DND-41 (cell line): ENCODE results near the gene STRN4.
A peak's percentile ranks its signal among the peaks of the same experiment; 100 is the strongest.

Experiments
- ATAC-seq: fragments of 200-7000 bp; cut with Tn5 transposase; 3 replicates; pipeline ENCODE4 v1.9.1; 2021; ENCODE audit warnings: low read depth; ENCODE audit not compliant: insufficient read depth
- DNase-seq: peaks from one replicate; pipeline ENCODE4 v3.0.0-alpha.2; 2020
- H2AFZ ChIP-seq: 2 replicates; pipeline ENCODE4 v1.6.0; 2012; ENCODE audit warnings: low read depth, low read length
- H3K27ac ChIP-seq: 2 replicates; pipeline ENCODE4 v1.5.1; 2012; ENCODE audit warnings: low read length, inconsistent platforms
- H3K27me3 ChIP-seq: fragments of 200-600 bp; sonication (generic); 2 replicates; pipeline ENCODE4 v1.6.0; 2012; ENCODE audit warnings: low read length, mild to moderate bottlenecking, inconsistent platforms; ENCODE audit not compliant: insufficient read depth, poor library complexity
- H3K36me3 ChIP-seq: 2 replicates; pipeline ENCODE4 v1.5.1; 2012; ENCODE audit warnings: low read length, inconsistent platforms; ENCODE audit not compliant: insufficient read depth
- H3K4me1 ChIP-seq: 2 replicates; pipeline ENCODE4 v1.5.1; 2012; ENCODE audit warnings: mild to moderate bottlenecking, low read length; ENCODE audit not compliant: insufficient read depth
- H3K4me2 ChIP-seq: 2 replicates; pipeline ENCODE4 v1.6.0; 2012; ENCODE audit warnings: mild to moderate bottlenecking, moderate library complexity, low read length, inconsistent platforms; ENCODE audit not compliant: insufficient read depth
- H3K4me3 ChIP-seq, 2 experiments: fragments of 200-600 bp in 1 of 2; shearing (Covaris generic) in 1 of 2; 2 replicates each; pipeline ENCODE4 v1.5.1; 2012 to 2016; ENCODE audit warnings: inconsistent platforms in 2 of 2, low read length in 2 of 2, mild to moderate bottlenecking in 2 of 2, low read depth in 1 of 2, moderate library complexity in 1 of 2
- H3K79me2 ChIP-seq: 2 replicates; pipeline ENCODE4 v1.6.0; 2012; ENCODE audit warnings: low read length, inconsistent platforms; ENCODE audit not compliant: insufficient read depth
- H3K9ac ChIP-seq: 2 replicates; pipeline ENCODE4 v1.6.0; 2012; ENCODE audit warnings: low read depth, mild to moderate bottlenecking, inconsistent platforms, low read length, moderate library complexity
- H3K9me3 ChIP-seq: 2 replicates; pipeline ENCODE4 v1.5.1; 2012; ENCODE audit warnings: low read length, moderate library complexity, mild to moderate bottlenecking, inconsistent platforms; ENCODE audit not compliant: insufficient read depth, severe bottlenecking
- H4K20me1 ChIP-seq: 2 replicates; pipeline ENCODE4 v1.6.0; 2012; ENCODE audit warnings: low read length; ENCODE audit not compliant: insufficient read depth
- CTCF ChIP-seq: IDR thresholded peaks from 2 replicates; pipeline ENCODE4 v1.5.1; 2012; ENCODE audit warnings: borderline replicate concordance, low read length, moderate library complexity, mild to moderate bottlenecking; ENCODE audit not compliant: poor library complexity, severe bottlenecking; ENCODE audit errors: extremely low read depth
- EZH2 ChIP-seq: IDR thresholded peaks from 3 replicates; pipeline ENCODE4 v1.6.1; 2012; ENCODE audit warnings: borderline replicate concordance, low read depth, mild to moderate bottlenecking, moderate library complexity, low read length, inconsistent platforms; ENCODE audit not compliant: severe bottlenecking

STRN4 gene

DNA sequence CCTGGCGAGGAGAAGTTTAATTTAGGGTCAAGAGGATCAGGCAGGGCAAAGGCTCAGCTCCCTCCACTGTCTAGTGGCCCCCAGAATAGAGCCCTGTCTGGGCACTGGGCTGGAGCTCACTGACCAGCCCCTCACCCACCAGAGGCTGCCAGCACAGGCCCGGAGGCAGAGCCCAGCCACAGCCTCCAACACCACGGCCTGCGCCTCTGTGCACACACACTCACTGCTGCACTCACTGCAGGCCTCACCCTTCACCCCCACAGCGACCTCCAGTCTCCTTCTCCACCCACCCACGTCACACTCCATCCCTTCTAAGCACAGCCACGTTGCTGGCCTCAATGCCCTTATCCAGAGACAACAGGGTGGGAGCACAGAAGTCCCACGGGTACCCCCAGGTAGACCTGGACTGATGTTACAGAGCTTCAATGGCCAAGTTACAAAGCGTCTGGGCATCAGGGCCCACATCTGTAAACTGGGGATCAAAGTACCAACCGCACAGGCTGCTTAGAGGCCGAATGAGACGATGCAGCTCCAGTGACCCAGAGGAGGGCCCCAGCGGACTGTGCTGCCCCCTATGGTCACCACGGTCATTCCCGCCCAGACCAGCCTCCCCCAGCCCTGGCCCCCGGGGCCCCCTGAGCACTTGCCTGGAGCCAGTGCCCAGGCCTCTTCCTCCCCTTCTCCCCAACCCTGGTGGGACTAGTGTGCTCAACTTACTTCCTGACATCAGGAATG lies 24.8 kb downstream of the STRN4 start:
- H2AFZ ChIP-seq = no peak overlapping the region
- H3K27ac ChIP-seq = peak overlapping the region; percentile 53; the same call in 1 of the 2 replicates
- no peak for DNase-seq
- ATAC-seq = no peak
- no peak overlapping the region for H3K9ac ChIP-seq
- H3K36me3 ChIP-seq = peaks cover 75% of the 10 kb centered on the region
- no peak for TF ChIP-seq CTCF
- TF ChIP-seq EZH2 = no peak
- H3K79me2 ChIP-seq = peaks cover 11% of the 10 kb centered on the region
- no peak overlapping the region for H3K4me3 ChIP-seq
- no peak overlapping the region for H3K4me2 ChIP-seq
- H4K20me1 ChIP-seq = peaks cover 69% of the 10 kb centered on the region
- no peaks in the 10 kb centered on the region for H3K27me3 ChIP-seq
- H3K9me3 ChIP-seq = no peaks in the 10 kb centered on the region
- H3K4me1 ChIP-seq = peaks cover 38% of the 10 kb centered on the region

DNA sequence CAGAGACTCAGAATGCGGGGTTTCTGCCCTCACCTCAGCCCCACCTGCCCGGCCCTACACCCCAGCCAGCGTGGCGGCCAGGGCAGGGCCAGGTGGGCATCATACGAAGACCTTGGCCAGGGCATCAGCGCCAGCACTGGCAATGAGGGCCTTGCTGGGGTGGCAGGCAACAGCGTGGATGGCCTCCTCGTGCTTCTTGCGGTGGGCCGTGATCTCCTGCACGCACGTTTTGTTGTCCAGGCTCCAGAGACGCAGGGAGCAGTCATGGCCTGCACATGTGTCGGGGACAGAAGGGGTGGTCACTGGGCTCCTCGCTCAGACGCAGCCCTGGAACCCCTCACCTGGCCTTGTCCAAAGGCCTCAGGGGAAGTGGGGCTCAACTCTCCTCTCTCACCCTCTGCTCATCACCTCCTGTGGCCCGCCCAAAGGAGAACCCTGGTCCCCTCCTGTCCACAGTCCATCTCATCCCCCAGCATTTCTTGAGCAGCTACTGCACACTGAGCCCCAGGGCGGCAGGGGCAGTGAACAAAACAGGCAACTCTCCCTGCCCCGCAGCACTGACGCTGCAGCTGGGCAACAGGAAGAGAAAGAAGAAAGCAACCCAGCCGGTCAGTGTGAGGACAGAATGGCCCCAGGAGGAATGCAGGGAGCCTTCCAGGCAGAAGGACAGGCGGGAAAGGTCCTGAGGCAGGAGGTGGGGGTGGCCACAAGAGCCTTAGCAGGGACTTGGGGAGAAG lies 25.6 kb downstream of the STRN4 start:
- H2AFZ ChIP-seq = no peak overlapping the region
- no peak overlapping the region for H3K4me3 ChIP-seq
- H3K79me2 ChIP-seq = peaks cover 19% of the 10 kb centered on the region
- H3K27me3 ChIP-seq = no peaks in the 10 kb centered on the region
- peaks cover 71% of the 10 kb centered on the region for H3K36me3 ChIP-seq
- no peaks in the 10 kb centered on the region for H3K9me3 ChIP-seq
- TF ChIP-seq EZH2 = no peak
- no peak for TF ChIP-seq CTCF
- DNase-seq (no peak), ATAC-seq (no peak)
- no peak overlapping the region for H3K4me2 ChIP-seq
- peaks cover 40% of the 10 kb centered on the region for H3K4me1 ChIP-seq
- peaks cover 67% of the 10 kb centered on the region for H4K20me1 ChIP-seq
- H3K27ac ChIP-seq = 0 out of 2 replicates have a peak overlapping the region, but pooled peaks have one; percentile 11
- H3K9ac ChIP-seq = no peak overlapping the region

DNA sequence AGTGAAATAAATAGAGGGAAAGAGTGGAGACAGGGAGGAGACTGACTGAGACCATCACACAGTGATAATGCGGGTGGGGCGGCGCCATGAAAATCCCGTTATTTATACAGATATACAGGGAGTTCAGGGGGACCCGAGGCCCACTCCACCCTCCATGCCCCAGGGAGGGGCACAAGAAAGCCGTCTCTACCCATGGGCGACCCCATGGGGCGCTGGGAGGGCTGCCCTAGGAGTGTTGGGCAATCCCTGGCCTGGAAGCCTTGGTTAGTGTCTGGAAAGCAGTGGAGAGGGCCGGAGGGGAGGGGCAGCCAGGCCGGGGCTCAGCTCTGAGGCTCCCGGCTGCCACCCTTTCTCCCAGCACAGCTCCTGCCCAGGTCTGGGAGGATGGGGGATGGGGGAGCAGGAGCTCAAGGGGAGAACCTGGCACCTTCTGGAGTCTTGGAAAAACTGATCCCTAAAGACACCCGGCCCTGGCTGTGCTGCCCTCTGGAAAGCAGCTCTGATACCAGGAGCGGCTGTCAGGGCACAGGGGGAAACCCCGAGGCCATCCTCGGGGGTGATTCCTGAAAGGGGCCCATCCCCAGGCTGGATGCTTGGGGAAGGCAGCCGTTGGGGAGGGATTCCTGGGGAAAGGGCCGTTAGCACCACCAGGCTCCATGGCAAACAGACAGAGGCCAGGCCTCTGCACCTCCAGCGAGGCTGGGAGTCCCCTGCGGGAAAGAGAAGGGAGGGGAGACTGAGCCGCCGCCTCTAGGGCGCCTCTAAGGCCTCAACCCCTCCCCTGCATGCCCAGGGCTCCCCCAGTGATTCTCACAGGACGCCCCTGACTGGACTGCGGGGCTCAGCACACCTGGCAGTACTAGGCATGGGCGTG lies 26.4 kb downstream of the STRN4 start:
- peaks cover 25% of the 10 kb centered on the region for H3K79me2 ChIP-seq
- H3K36me3 ChIP-seq = peaks cover 63% of the 10 kb centered on the region
- no peak overlapping the region for H3K4me2 ChIP-seq
- TF ChIP-seq EZH2 (no peak), CTCF (no peak)
- no peak overlapping the region for H2AFZ ChIP-seq
- ATAC-seq (no peak), DNase-seq (no peak)
- peaks cover 70% of the 10 kb centered on the region for H4K20me1 ChIP-seq
- no peak overlapping the region for H3K9ac ChIP-seq
- H3K27ac ChIP-seq = peak overlapping the region; percentile 95
- H3K9me3 ChIP-seq = no peaks in the 10 kb centered on the region
- peaks cover 48% of the 10 kb centered on the region for H3K4me1 ChIP-seq
- H3K4me3 ChIP-seq = no peak overlapping the region
- H3K27me3 ChIP-seq = no peaks in the 10 kb centered on the region
